GM13977 (cell line): ENCODE data around the gene PDE8A.

Experiments used
- DNase-seq: peaks from one replicate; pipeline ENCODE4 v3.0.0; 2012; ENCODE audit warnings: low spot score
- in situ Hi-C: fragments of 300-500 bp; cut with MboI; formaldehyde crosslinking; loops from one replicate; pipeline ENCODE4 v1.12.0; 2022; ENCODE audit warnings: low sequenced_read_pairs, low pct_unique_long_range_greater_than_20kb, mixed read lengths, inconsistent platforms; ENCODE audit not compliant: unreplicated experiment
- TF ChIP-seq, protein P1 (sequence below): IDR thresholded peaks from 2 replicates; pipeline ENCODE4 v1.5.1; 2012; ENCODE audit warnings: mild to moderate bottlenecking, control low read depth; ENCODE audit not compliant: insufficient read depth; ENCODE audit errors: extremely low read depth, missing control alignments

Gene PDE8A

DNA sequence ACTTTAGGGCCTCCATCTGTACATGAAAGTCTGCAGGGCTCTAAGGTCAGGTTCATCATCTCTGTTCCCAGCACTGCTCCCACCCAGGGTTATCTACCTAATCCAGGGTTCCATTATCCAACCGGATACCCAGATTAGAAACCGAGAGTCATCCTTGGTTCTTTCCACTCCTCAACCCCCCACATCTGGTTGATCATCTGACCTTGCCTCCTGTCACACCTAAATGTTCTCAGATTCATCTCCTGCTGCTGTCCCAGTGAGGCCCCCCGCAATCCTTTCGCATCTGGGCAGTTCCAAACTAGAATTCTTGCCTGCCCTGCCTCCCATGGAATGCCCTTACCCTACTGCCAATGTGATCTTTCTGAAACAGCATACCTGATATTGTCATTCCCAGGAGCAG lies 136.5 kb downstream of the PDE8A start:
- in situ Hi-C loops, result no loop called here
- DNase-seq, result no peak

DNA sequence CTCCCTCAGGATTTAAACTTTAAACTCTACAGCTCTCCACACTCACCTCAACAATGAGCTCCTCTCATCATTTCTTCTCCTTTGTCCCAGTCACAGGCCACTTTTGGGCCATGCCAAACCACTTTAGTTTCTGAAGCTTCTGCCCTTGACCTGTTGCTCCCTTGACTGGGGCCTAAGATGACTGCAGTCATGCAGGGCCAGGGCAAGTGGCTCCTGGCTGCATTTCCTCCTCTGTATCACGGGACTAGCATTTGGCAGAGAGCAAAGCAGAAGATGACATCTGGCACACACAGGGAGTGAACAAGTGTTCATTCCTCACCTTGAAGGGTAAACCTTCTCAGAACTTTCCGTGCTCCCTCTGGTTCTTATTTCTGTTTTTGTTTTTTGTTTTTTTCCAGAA lies 136.9 kb downstream of the PDE8A start:
- no peak for DNase-seq
- in situ Hi-C loops, result no loop called here

More for the DNA sequence above, 136.5 kb downstream of the PDE8A start:
- TF ChIP-seq, protein P1, sequence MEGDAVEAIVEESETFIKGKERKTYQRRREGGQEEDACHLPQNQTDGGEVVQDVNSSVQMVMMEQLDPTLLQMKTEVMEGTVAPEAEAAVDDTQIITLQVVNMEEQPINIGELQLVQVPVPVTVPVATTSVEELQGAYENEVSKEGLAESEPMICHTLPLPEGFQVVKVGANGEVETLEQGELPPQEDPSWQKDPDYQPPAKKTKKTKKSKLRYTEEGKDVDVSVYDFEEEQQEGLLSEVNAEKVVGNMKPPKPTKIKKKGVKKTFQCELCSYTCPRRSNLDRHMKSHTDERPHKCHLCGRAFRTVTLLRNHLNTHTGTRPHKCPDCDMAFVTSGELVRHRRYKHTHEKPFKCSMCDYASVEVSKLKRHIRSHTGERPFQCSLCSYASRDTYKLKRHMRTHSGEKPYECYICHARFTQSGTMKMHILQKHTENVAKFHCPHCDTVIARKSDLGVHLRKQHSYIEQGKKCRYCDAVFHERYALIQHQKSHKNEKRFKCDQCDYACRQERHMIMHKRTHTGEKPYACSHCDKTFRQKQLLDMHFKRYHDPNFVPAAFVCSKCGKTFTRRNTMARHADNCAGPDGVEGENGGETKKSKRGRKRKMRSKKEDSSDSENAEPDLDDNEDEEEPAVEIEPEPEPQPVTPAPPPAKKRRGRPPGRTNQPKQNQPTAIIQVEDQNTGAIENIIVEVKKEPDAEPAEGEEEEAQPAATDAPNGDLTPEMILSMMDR, result no peak

DNA sequence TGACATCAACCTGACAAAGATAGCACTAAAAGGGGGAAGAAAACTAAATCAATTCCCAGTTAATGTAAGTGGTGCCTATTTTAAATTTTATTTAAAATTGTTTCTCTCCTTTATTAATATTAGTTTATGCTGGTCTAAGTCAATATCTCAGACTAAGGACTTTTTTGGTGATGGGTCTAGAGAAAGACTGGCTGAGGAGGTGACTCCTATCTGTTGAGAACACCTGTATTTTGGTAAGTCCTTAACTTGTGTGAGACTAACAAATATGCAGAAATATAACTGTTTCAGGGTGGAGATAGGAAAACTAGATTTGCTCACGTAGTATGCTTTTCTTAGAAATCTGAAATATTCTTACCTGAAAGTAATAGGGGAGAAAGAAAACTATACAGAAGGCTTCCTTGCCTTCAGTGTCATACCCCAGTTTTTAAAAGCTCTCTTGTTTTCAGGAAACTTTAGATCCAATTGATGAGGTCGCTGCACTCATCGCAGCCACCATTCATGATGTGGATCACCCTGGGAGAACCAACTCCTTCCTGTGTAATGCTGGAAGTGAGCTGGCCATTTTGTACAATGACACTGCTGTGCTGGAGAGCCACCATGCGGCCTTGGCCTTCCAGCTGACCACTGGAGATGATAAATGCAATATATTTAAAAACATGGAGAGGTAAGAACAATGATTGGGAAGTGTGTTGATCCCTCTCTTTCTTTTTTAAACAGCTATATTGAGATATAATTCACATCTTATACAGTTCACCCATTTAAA lies 138.9 kb downstream of the PDE8A start:
- DNase-seq, result no peak
- in situ Hi-C loops, result no loop called here
- TF ChIP-seq, protein P1, result no peak

More for the DNA sequence above, 136.9 kb downstream of the PDE8A start:
- TF ChIP-seq, protein P1, result no peak

DNA sequence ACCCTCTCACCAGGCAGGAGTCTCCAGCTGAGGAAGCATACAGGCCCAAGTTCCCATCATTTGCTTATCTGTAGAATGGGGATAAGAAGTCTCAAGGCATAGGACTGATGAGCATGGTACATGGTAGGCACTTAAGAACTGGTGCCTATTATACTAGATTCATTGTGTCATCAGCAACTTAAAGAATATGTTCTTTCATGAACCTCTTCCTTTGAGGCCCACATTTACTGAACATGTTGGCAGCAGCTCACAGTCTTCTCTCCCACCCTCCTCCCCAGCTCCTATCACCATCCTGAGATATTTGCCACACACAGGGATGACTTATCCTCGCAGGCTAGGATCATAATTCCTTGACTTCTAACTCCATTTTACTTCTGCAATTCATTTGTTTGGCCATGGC lies 142.5 kb downstream of the PDE8A start:
- TF ChIP-seq, protein P1, result no peak
- no peak for DNase-seq
- in situ Hi-C loops, result no loop called here

DNA sequence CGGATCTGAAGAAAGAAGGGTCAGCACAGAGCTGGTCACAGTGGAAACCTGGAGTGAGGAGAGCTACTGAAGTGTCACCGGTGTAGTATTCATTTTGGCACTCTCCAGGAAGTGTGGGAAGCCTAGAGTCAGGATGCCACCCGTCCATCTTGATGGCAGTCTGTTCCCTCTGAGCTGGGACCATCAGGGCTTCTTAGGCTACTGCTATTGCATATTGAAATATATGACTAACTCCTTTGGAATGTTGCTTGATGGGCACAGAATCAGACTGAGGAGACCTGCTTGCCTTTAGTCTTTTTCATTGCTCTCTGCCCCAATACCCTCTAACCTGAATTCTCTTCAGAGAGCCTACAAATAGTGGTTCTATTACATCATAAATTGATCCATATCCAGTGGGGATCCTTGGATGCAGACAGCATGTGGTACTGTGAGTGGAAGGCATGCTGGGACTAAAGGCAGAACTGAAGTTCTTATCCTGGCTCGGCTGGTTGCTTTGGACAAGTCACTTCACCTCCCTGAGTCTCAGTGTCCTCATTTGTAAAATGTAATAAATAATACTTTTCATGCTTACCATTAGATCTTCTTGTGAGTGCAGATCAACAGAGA lies 143.5 kb downstream of the PDE8A start:
- in situ Hi-C loops, result loop anchor here (25.0 kb wide), 1 partner anchor 163 kb away; no protein-coding TSS in a partner anchor
- TF ChIP-seq, protein P1, result no peak
- DNase-seq, result no peak

DNA sequence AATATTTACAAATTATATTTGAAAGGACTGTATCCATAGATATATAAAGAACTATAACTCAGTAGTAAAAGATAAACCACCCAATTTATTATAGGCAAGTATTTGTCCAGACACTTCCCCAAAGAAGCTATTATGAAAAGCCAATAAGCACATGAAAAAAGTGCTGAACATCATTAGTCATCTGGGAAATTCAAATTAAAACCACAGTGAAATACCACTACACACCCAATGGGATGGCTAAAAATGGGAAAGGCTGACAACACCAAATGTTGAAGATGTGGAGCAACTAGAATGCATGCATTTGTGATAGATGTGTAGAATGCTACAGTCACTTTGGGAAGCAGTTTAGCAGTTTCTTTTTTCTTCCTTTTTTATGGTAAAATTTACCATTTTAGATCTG lies 147.0 kb downstream of the PDE8A start:
- in situ Hi-C loops, result loop anchor here (25.0 kb wide), 1 partner anchor 166 kb away; no protein-coding TSS in a partner anchor

More for the DNA sequence above, 147.0 kb downstream of the PDE8A start:
- TF ChIP-seq, protein P1, result no peak
- DNase-seq, result no peak
